GM19025 (cell line): Measurements from ENCODE around the gene C1orf122.

ENCODE experiments used
- ATAC-seq: cut with Tn5 transposase; IDR thresholded peaks from one replicate; pipeline ENCODE4 v1.9.1; 2021; ENCODE audit warnings: mild to moderate bottlenecking, low read depth, moderate library complexity; ENCODE audit not compliant: unreplicated experiment

Gene C1orf122

DNA sequence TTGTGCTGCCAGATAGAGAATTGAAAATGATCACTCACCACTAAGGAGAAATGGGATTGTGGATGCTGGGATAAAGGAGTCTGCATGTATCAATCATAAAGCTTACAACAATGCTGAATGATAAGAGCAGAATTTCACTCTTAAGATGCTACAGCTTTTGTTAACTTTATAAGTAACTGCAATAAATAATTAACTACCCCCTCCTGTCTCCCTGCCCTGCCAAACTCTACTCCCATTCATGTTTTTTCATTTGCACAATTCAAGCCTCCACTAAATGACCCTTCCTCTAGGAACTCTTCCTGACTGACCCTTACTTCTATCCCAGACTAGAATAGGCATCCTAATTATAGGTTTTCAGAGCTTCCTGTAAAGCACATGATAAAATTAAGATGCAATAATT is 36.9 kb downstream of the C1orf122 start:
- no peak for ATAC-seq

DNA sequence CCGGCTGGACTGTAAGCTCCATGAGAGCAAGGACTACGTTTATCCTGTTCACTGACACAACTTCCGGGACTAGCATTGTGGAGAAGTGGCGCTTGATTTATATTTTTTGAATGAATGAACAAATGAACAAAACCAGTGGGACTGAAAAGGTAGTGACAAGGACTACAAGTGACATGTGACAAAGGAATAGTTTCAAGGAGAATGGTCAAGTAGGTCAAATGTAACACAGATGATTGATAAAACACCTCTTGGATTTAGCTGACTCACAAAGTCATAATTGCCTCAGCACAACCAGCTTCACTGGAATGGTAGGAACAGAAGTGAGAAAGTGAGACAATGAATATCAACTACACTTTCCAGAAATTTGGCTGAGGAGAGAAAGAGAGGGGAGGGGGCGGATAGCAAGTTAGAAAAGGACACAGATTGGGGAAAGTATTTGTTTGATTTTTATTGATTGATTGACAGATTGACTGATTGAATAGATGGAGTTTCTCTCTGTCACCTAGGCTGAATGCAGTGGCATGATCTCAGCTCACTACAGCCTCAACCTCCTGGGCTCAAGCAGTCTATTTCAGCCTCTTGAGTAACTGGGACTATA is 37.6 kb downstream of the C1orf122 start:
- no peak for ATAC-seq

DNA sequence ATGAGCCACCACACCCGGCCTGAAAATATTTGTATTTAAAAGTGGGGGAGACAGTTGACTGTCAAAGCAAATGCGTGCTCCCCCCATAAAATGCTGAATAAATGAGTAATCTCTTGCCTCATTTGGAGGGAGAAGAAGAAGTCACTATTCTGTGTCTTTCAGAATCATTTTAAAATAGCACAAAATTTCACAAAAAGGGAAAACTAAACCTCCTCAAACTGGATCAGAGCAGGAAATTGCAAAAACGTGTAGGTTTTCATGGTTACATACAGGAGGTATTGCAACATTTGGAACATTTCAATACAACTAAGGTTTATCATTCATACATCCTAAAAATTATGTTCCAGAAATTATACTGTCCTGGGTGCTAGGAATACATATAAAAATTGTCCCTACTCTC is 38.2 kb downstream of the C1orf122 start:
- no peak for ATAC-seq

DNA sequence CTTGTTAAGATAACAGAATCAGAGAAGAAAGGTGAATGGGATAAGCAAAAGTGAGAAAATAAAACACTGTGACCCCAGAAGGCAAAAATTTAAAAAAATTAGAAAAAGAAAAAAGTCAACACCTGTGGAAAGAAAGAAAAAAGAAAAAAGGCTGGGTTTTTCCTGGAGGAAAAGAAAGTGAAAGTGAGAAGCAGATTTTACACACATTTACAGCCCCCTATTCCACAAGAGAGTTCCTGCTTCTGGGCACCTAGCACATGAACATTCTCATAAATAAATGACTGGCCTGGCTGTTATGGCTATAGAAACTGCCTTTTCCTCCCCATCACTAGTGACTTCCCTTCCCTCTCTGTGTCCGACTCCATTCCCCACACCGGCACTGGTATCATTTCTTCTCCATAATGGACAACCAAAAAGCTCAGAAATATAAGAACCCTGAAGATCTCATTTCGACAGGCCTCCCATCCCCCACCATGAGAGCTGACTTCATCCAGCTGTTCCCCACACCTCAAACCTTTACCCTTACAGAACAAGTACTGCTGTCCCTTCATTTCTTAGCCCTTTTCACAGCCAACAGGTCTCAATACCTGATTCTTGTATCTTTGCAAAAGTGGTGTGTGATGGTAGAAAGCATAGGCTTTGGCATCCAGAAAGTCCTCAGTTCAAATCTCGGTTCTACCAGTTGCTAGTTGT is 39.2 kb downstream of the C1orf122 start:
- no peak for ATAC-seq

DNA sequence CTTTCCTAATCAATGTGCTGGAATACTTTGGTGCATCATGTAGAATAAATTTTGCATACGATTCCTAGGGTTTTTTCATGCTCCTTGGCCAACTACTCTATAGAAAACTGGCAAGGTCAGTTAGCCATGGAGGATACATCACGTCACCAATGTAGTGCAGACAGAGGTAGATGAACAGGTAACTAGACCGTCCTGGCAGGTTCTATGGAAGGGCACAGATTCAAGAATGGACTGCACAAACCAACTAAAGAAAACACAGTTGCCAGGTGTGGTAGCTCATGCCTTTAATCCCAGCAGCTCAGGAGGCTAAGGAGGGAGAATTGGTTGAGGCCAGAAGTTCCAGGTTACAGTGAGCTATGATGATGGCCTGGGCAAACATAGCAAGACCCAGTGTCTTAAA is 41.9 kb downstream of the C1orf122 start:
- no peak for ATAC-seq

DNA sequence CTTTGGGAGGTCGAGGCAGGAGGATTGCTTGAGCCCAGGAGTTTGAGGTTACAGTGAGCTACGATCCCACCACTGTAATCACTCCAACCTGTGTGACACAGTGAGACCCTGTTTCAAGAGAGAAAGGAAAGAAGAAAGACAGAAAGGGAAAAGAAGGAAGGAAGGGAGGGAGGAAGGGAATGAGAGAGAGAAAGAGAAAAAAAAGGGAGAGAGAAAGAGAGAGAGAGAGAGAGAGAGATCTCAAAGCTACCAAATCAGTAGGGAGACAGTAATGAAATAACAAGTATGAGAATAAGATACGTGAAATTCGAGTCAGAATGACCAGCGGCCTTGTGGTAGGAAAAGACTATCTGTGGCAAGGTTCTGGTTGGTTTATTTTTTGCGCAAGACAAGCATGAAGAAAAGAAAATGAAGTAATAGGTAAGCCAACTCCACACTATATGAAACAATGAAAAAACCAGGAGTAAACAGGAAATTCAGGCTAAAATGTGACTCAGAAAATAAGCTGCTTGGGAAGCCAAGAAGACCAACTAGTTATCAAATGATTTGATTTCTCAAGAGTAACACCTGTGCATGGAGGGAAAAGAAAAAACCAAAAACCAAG is 42.9 kb downstream of the C1orf122 start:
- ATAC-seq, result no peak

DNA sequence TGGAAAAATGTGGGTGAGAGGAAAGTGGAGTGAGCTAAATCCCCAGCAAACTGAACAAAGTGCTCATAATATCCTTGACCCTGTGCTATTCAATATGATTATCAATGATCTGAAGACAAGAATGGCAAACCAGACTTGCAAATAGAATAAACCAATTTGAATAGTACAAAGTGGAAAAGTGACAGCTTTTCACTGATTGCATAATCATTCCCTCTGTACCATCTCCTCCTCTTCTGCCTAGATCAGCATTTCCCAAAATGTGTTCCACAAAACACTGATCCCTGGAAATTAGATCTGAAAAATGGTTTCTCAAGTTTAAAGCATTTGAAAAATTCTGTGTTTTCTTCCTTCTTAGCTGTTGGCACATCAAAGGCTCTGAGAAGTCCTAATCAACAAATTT is 43.7 kb downstream of the C1orf122 start:
- no peak for ATAC-seq

DNA sequence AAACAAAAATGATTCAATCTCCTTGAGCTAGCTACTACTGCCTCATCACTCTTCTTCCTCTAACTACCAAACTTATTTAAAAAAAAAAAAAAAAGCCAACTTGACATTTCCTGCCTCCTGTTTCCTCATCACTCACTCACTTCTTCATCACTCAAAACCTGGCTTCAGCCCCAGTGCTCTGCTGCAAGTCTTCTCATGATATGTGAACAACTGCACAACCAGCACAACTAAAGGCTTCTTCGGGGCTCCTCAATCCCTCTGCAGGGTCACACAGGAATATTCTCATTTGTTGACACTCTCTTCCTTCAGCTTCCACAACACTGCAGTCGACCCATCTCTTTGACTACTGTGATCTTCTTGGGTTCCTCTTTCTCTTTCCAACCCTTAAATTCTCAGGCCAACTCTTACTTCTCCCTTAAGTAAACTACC is 44.2 kb downstream of the C1orf122 start:
- ATAC-seq, result no peak

DNA sequence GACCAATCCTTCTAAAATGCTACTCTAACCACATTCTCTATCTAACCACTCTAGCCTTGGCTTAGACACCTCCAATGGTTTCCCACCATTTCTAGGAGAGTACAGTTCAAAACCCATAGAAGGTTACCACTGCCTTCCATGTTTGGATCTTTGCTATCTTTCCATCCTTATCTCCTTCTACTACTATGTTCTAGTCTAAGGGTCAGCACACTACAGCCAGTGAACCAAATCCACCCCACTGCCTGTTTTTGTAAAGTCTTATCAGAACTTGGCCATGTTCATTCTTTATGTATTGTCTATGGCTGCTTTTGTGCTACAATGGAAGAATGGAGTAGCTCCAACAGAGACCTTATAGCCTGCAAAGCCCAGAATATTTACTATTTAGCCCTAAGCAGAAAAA is 45.6 kb downstream of the C1orf122 start:
- ATAC-seq, result no peak

DNA sequence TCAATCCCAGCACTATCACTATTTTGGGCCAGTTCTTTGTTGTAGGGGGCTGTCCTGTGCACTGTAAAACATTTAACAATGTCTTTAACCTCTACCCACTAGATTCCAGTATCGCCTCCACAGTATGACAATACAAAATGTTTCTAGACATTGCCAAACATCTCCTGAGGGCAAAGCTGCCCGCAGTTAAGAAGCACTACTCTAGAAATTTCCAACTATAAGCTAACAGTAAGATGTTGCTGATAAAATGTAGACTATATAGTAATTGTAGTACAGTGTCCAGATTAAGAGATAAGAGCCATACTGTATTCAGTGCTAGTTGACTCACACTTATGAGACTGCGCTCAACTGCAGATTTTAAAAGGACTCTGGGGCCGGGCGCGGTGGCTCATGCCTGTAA is 46.8 kb downstream of the C1orf122 start:
- ATAC-seq, result no peak
